Measurements from ENCODE around the gene COLEC12.
A peak's percentile ranks its signal among the peaks of the same experiment; 100 is the strongest.

Gene COLEC12

DNA sequence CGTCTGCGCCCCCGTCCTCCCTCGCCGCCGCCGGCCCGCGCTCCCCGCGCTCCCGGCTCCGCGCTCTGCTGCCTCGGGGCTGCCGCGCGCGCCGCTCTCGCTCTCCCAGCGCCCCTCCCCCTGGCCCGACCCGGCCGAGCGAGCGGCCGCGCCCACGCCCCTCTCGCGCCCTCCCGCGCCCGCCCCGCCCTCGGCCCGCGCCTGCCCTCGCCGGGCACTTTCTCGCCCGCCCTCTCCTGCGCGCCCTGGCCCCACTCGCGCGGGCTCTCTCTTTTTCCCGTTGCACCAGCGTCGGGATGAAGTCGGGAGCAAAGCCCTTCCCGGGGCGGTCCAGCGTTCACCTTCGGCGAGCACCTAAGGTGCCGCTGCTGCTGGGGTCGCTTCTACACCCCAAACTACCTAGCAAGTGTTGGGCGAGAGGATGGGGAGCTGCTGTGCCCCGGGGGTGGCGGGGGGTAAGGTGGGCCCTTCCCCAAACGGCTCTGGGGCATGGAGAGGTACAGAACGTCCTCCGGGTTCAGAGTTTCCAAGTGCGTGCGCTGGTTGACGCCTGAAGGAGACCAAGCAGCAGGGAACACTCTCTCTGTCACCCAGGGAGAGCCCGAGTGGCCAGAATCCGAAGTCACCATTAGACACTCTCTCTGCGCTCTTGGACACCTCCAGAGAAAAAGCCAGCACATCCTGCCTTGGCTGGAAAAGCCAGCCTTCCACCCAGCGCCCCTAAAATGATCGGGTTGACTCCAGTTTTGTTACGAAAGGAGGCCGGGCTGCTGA lies at the start of gene COLEC12:
TSS of gene COLEC12 (minus strand) at position 70 of the 774 bp plus-strand sequence. CDS start 187 bp downstream, outside the sequence.
- peak within 1 kb of the TSS; percentile 64 for H3K4me3 ChIP-seq (replicated peaks; ENCODE audit: low read depth, low read length)
- no peak for DNase-seq (ENCODE audit: low read depth)
- TF ChIP-seq, protein P1, sequence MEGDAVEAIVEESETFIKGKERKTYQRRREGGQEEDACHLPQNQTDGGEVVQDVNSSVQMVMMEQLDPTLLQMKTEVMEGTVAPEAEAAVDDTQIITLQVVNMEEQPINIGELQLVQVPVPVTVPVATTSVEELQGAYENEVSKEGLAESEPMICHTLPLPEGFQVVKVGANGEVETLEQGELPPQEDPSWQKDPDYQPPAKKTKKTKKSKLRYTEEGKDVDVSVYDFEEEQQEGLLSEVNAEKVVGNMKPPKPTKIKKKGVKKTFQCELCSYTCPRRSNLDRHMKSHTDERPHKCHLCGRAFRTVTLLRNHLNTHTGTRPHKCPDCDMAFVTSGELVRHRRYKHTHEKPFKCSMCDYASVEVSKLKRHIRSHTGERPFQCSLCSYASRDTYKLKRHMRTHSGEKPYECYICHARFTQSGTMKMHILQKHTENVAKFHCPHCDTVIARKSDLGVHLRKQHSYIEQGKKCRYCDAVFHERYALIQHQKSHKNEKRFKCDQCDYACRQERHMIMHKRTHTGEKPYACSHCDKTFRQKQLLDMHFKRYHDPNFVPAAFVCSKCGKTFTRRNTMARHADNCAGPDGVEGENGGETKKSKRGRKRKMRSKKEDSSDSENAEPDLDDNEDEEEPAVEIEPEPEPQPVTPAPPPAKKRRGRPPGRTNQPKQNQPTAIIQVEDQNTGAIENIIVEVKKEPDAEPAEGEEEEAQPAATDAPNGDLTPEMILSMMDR (IDR thresholded peaks at IDR 0.05; ENCODE audit: low read length, missing control alignments) = no peak

DNA sequence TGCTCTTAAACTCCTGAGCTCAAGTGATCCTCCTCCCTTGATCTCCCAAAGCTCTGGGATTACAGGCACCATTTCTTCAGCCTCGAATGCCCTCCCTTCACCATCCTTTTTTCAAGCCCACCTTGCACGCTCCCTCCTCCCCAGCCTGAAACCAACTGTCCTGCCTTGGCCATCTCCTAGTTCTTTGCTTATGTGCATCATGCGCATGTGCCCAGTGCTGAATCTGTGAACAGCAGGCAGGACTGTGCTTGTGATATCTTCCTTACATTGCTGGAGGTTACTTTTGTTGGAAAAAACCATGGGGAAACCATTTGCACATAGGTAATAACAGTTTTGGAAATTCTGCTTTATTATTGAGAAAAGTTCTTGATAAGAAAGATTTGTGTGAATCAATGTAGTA lies 49.5 kb upstream of the COLEC12 start:
- no peak overlapping the region for H3K4me3 ChIP-seq (replicated peaks; ENCODE audit: low read depth, low read length)
- DNase-seq (ENCODE audit: low read depth) = no peak
- TF ChIP-seq, protein P1 (IDR thresholded peaks at IDR 0.05; ENCODE audit: low read length, missing control alignments) = no peak

DNA sequence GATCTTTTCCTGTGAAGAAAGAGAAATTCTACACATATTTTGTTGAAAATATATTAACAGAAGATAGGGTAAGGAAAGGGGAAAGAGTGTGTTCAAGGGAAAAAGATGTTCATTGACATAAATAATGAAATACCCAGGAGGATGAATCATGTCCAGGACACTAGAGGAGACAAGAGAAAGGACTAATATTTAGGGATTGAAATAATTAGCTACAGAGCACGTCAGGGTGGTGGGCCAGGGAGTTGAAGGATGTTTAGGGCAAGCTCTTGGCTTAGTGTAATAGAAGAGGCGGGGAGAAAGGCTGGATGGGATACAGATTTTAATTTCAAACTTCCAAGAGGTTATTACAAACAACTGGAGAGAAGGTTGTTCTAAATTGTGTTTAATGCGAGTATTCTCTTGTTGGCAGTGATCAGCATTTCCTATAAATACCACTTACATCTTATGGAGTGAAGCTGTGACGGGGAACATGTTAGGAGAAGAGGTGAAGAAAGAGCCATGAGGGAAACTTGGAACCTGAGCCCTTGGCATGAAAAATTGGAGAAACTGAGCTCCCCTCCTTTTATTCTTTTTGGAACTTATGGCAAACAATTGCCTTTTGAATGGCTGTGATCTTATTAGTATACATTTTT lies 43.1 kb upstream of the COLEC12 start:
- TF ChIP-seq, protein P1 (IDR thresholded peaks at IDR 0.05; ENCODE audit: low read length, missing control alignments) = no peak
- H3K4me3 ChIP-seq (replicated peaks; ENCODE audit: low read depth, low read length) = no peak overlapping the region
- DNase-seq (ENCODE audit: low read depth) = no peak

DNA sequence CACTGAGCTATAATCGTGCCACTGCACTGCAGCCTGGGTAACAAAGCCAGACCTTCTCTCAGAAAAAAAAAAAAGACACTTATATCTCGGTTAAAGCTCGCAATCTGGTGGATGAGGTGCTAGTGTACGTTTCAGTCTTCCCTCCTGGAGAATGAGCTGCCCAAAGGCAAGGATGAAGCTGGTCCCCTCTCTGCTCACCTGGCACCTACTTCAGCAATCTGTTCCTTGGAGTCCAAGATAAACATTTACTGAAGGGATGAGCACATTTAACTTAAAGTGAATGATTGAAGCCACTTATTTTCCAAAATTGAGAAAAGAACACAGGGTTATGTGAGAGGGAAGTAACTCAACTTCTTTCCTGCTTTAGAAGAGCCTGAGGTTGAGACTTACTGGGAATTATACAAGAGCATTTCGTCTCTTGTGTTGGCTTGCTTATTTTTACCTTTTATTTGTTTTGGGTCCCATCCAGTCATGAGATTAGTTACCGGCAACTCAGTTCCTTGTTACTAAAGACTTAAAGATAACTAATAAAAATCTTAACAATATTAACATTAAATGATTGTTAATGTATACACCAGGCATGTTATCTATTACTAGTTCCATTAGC lies 33.6 kb upstream of the COLEC12 start:
- no peak for DNase-seq (ENCODE audit: low read depth)
- no peak overlapping the region for H3K4me3 ChIP-seq (replicated peaks; ENCODE audit: low read depth, low read length)
- TF ChIP-seq, protein P1 (IDR thresholded peaks at IDR 0.05; ENCODE audit: low read length, missing control alignments) = no peak

DNA sequence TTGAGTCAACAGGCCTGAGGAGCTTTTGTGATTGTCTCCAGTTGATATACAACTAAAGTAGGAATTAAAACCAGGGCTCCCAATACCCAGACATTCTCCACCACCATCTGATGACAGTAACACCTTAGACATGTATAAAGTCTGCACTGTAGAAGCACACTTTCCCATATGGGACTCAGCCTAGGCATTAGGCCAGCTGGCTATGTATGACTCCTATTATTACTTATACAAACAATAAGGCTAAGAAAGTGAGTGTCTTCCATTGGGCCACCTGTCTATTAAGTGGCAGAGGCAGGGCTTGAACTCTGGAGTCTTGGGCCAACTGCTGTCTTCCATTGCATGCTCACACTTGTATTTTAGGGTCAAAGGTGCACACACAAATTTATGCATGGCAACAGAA lies 32.1 kb upstream of the COLEC12 start:
- TF ChIP-seq, protein P1 (IDR thresholded peaks at IDR 0.05; ENCODE audit: low read length, missing control alignments) = no peak
- DNase-seq (ENCODE audit: low read depth) = no peak
- H3K4me3 ChIP-seq (replicated peaks; ENCODE audit: low read depth, low read length) = no peak overlapping the region

DNA sequence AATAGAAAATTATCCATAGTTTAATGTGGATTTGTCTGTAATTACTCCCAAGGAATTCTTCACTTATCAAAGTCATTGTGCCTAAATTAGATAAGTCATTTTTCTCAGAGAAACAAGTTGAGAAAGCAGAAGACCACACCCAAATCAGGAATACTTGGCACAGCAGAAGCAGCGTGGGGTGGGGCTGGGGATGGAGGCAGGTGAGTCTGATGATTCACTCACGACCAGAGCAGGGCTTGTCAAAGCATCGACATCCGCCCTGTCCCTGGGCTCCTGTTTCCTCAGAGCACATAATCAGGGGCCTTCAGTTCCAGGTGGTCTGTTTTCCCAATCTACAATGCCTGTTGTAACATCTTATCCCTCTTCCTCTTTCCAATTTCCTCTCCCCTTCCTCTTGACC lies 31.5 kb upstream of the COLEC12 start:
- no peak overlapping the region for H3K4me3 ChIP-seq (replicated peaks; ENCODE audit: low read depth, low read length)
- DNase-seq (ENCODE audit: low read depth) = no peak
- TF ChIP-seq, protein P1 (IDR thresholded peaks at IDR 0.05; ENCODE audit: low read length, missing control alignments) = no peak
